HG03025 (cell line): ENCODE measurements around the gene GPR61.
A peak's percentile ranks its signal among the peaks of the same experiment; 100 is the strongest.

Source experiments
- ATAC-seq: cut with Tn5 transposase; IDR thresholded peaks from one replicate; pipeline ENCODE4 v1.9.1; 2021; ENCODE audit warnings: mild to moderate bottlenecking, moderate library complexity; ENCODE audit not compliant: unreplicated experiment, low FRiP score

Gene GPR61

GRCh38 chr1:109539676-109540075 lies at the start of gene GPR61:
GPR61 (plus strand) TSS chr1:109539872; CDS start chr1:109543023, 3,151 bp downstream.
- no peak for ATAC-seq

DNA sequence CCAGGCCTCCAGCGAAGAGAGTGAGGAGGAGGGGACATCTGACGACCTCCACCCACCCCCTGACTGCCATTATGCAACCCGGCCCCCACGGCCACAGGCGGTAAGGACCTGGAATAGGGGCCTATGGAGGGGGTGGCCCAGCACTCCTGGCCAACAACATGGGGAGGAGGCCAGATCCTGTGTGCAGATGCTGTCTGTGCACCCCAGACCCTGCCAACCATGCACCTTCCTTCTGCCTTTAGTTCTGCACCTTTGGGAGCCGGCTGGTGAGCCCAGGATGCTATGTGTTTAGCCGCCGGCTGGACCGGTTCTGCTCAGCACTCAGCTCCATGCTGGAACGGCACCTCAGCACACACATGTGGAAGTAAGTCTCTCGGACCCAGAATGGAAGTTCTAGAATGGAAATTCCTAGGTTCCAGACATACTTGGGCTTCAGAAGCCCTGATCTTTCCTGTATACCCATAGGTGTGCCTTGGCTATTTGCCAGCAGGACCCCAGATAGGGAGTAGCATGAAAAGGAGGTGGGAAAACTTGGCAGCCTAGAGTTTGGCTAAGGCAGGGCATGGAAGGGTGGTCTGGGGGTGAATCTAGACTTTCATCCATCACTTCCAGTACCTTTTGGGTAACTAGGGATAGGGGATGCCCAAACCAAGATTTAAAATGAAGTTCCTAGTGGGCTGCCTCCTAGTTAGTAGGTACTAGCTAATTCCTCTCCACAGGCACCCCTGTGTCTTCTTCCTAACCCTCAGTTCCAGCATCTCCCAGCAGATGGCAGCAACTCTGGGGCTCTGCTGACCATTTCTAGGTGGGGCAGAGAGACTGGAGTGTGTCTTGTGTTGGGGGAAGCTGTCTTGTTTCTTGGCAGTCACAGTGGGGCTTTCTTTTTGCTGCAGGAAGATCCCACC lies 49.4 kb upstream of the GPR61 start:
- no peak for ATAC-seq

GRCh38 chr1:109490934-109491302 lies 48.8 kb upstream of the GPR61 start:
- no peak for ATAC-seq

GRCh38 chr1:109491372-109491771 lies 48.3 kb upstream of the GPR61 start:
- no peak for ATAC-seq

DNA sequence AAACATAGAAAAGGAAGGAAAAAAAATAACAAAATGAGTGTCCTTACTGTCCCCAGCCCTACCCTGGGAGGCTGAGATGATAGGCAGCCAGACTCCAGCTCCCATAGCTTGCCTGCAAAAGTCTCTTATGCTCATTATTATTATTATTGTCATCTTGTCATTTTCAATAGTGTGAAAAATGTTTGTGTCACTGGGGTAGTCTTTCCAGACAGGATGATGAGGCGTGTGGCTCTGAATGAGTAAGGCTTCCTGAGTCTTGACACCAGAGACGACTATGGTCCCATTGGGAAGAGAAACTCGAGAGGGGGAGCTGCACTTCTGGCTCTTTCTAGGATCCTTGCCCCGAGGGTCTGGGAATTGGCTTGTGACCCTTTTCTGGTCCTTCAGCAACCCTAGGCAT lies 46.9 kb upstream of the GPR61 start:
- ATAC-seq: no peak

DNA sequence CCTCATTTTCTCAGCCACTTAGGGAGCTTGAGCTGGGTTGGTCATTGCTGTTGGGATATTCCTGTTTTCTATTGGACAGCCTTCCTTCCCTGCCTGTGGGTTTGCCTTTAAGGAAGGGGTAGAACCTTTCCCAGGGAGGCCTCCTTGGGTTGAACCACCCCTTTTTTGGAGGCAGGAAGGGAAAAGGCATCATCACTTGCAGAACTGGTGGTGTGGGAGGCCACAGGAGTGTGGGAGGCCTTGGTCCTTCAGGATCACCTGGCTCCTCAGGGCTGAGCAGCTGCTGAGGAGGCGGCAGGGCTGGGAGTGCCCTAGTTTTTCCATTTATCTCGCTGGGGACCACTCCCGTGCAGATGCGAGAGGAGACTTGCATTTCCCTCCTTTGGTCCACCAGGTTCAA lies 46.4 kb upstream of the GPR61 start:
- ATAC-seq: no peak

- peak; percentile 78 for ATAC-seq
Measured at GRCh38 chr1:109493805-109494539, 45.7 kb upstream of the GPR61 start, which contains the start of gene CYB561D1. CYB561D1 (plus strand) TSS chr1:109494094; CDS start chr1:109494140, 46 bp downstream.

- no peak for ATAC-seq
Measured at GRCh38 chr1:109495738-109496137, 43.9 kb upstream of the GPR61 start.

DNA sequence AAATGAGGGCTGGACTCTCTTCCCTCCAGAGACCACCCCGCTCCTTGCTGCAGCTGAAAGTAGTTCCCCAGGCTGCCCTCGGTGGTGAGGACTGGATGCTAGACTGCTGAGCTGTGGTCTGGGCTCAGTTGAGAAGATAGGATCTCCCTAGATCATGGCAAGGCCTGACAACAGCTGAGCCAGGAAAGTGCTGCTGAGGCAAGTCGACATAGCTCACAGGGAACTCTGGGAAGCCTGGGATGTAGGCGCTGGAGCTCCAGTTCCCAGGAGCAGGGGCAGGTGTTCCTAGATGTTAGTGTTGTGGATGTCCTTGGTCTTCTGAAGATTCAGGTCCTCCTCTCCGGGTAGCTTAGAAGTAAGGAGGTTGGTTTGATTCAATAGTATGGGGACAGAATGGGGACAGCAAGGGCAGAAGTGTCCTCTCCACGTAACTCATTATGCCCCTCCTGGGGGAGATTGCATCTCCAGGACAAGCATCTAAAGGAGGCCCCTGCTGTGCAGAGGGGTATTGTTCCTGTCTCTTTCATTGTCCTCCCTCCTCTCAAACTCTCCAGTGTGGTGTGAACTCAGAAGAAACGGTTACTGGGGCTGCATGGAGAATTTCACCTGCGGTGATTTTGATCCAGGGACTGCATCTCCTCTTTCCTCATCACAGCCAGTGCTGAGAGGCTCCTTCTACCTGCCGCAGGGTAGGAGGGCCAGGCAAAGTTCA lies 42.1 kb upstream of the GPR61 start:
- no peak for ATAC-seq

DNA sequence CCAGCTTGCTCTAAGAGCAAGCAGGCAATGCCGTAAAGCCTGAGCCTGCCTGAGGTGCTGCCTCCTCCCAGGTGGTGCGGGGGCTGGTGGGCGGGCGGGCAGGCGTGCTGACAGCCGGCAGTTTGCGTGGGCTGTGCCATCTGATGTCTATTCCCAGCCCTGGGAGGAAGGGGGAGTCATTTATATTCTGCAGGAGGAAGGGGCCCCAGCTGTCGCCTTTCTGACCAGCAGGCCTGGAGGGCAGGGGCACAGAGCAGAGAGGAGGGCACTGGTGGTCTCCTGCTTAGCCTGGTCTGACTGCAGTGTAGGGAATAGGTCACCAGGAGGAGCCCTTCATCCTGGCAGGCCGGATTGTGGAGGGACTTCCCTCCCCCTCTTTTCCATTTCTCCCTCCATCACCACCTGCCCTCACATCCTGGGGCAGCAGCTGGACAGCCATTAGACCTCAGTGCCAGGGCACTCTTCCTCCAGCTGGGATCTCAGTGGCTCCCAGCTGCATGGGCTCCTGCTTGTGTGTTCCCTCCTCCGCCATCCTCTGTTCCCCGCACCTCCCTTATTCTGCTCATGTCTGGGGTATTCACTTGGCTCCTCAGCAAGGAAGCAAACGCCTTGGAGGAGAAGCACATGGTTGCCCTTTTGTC lies 41.4 kb upstream of the GPR61 start:
- no peak for ATAC-seq

DNA sequence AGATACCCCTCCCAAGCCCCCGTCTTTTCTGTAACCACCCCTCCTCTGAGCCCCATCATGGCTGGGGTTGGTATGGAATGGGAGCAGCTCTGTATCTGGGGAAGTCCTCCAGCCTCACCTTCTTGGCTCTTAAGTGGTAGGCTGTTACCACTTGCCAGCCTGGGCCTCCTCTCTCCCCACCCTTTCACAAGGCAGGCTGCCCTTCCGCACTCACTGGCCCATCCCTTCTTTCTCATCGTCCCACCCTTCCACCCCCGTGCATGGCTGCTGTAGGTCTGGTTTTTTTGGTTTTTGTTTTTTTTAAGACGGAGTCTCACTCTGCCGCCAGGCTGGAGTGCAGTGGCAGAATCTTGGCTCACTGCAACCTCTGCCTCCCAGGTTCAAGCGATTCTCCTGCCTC lies 40.6 kb upstream of the GPR61 start:
- ATAC-seq: no peak

- no peak for ATAC-seq
Measured at GRCh38 chr1:109499661-109500536, 39.8 kb upstream of the GPR61 start.

DNA sequence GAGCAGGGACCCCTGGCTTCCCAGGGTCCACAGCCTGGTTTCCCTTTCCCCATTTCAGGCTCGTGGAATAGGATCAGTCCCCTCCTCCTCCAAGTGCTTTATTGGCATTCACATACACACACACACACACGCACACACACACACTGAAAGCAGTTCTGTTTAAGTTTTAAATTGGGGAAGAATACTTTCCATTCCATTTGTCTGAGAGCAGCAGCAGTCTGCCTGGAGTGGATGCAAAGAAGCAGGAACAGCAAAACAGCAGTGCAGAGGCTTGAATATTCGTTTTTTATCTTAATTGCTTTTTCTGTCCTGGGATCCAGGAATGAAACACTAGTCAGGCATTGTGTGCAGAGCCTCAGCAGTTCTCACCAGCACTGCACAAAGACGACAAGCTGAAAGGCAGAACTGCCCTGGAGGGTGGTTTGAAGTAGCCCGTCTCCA lies 38.7 kb upstream of the GPR61 start:
- ATAC-seq: no peak

DNA sequence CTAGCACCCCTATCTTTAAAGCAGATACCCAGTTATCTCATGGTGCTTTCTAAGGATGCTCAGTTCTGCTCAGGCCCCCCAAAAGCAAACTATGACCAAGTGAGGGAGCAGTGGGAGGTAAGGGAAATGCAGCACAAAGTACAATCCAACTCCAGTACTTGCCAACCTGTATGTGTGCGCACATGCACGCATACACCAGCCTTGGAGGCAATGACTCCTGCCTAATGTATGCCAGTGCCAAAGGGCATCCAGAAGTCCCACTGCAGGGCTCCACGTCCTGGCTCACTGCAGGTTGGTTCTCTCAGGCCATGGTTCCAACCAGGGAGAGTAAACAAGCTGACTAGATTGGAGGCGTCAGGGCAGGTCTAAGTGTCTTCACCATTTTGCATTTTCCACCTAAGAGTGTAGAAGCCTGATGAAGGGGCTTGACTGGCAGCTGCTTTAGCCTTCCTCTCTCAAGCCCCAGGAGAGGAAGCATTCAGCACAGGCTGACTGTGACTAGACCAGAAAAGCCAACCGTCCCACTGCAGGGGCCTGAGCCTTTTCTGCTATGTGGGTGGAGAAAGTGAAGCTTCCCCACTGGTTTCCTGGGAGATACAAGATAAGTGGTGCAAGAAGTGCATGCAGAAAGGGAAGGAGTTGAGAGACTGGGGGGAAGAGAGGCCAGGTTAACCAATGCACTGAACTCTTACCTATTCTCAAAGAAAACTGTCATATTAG lies 37.9 kb upstream of the GPR61 start:
- no peak for ATAC-seq

- no peak for ATAC-seq
Measured at GRCh38 chr1:109502364-109502851, 37.3 kb upstream of the GPR61 start.

- no peak for ATAC-seq
Measured at GRCh38 chr1:109503935-109504334, 35.7 kb upstream of the GPR61 start.

DNA sequence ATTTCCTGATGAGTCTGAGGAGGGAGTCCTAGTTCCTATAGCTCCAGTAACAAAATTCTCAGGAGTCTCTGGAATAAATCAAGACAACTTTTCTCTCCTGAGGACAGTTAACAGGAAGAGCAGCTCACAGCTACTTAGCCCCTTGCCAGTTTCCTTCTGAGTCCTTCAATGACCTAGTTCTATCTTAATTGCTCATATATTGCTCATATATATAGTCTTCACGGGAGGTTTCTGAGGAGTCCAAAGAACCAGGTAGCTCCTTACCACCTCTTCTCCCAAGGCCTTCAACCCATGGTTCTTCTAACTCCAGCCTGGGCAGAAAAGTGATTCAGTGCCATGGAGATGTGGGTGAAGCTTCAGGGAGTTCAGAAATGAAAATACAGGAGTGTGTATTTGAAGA lies 34.7 kb upstream of the GPR61 start:
- ATAC-seq: no peak

DNA sequence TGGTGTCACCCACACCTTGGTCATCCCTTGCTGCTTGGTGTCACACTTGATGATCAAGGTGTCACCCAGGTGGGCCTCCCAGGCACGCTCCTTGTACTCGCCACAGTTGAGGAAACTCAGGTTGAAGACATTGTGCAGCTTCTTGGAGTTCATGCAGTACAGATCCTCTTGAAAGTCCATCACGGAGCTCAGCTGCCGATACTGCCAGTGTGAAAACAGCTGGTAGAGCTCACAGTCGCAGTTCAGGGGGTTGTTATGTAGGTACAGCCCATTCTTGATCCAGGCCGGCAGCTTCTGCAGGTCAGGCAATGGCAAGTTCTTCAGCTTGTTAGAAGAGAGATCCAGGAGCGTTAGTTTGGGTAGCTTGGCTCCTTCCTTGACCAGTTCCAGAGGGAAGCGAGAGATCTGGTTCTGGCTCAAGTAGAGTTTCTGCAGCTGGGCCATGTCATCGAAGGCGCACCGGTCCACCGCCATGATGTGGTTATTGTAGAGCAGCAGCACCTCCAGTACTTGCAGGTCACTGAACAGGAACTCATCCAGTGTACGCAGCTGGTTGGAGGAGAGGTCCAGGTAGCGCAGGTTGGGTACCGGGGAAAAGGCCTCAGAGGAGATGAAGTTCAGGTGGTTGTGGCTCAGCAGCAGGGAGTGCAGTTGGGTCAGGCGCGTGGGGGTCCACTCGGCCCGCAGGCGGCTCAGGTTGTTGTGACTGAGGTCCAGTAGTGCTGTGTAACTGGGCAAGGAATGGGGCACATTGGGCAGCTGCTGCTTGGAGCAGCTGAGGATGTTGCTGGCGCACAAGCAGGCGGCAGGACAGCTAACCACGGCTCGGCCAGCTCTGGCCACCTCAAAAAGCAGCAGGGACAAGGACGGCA lies 31.4 kb upstream of the GPR61 start:
- no peak for ATAC-seq
